SK-N-SH (cell line): ENCODE data around the gene DAGLA.

Source experiments
- CTCF ChIP-seq: fragments of 200-600 bp; sonication (generic); IDR thresholded peaks from 2 replicates; pipeline ENCODE4 v1.6.1; 2017; ENCODE audit warnings: antibody characterized with exemption, mild to moderate bottlenecking, moderate library complexity
- EP300 ChIP-seq, 2 experiments: IDR thresholded peaks; 2 replicates each; pipeline versions ENCODE4 v1.4.0 to v1.6.1; 2012; ENCODE audit warnings: borderline replicate concordance in 1 of 2, low read depth in 1 of 2, low read length in 1 of 2
- MAX ChIP-seq: IDR thresholded peaks from 2 replicates; pipeline ENCODE4 v1.4.0; 2012; ENCODE audit warnings: low read depth
- POLR2AphosphoS5 ChIP-seq: IDR thresholded peaks from 2 replicates; pipeline ENCODE4 v1.6.1; 2012; ENCODE audit warnings: low read depth, low read length
- RAD21 ChIP-seq: IDR thresholded peaks from 2 replicates; pipeline ENCODE4 v1.6.1; 2012; ENCODE audit warnings: mild to moderate bottlenecking, low read length
- RFX5 ChIP-seq: IDR thresholded peaks from 2 replicates; pipeline ENCODE4 v1.6.1; 2012; ENCODE audit warnings: mild to moderate bottlenecking, improper control_type of control experiment, low read length
- RXRA ChIP-seq: IDR thresholded peaks from 2 replicates; pipeline ENCODE4 v1.4.0; 2012; ENCODE audit warnings: low read depth, mild to moderate bottlenecking, borderline replicate concordance
- SIN3A ChIP-seq: IDR thresholded peaks from 2 replicates; pipeline ENCODE4 v1.6.1; 2012; ENCODE audit warnings: low read depth, mild to moderate bottlenecking, low read length, moderate library complexity, borderline replicate concordance
- SMC3 ChIP-seq: IDR thresholded peaks from 2 replicates; pipeline ENCODE4 v1.6.1; 2012; ENCODE audit warnings: low read depth, low read length, improper control_type of control experiment
- TCF12 ChIP-seq: IDR thresholded peaks from 2 replicates; pipeline ENCODE4 v1.4.0; 2012
- YY1 ChIP-seq: IDR thresholded peaks from 2 replicates; pipeline ENCODE4 v1.4.0; 2012; ENCODE audit warnings: low read depth, mild to moderate bottlenecking
- ZBTB33 ChIP-seq: IDR thresholded peaks from 2 replicates; pipeline ENCODE4 v1.4.0; 2012; ENCODE audit warnings: low read depth, borderline replicate concordance

- TF ChIP-seq ZBTB33, result no peak
- no peak for TF ChIP-seq YY1
- TF ChIP-seq MAX, result no peak
- TF ChIP-seq CTCF, result no peak
- no peak for TF ChIP-seq SIN3A
- no peak for TF ChIP-seq POLR2AphosphoS5
- TF ChIP-seq RAD21, result no peak
- no peak for TF ChIP-seq RXRA
- no peak for TF ChIP-seq EP300 (IDR thresholded peaks at IDR 0.05; ENCODE audit: borderline replicate concordance in 1 of 2, low read depth in 1 of 2, low read length in 1 of 2)
- no peak for TF ChIP-seq TCF12
- TF ChIP-seq RFX5, result no peak
- TF ChIP-seq SMC3, result no peak
Measured at GRCh38 chr11:61751384-61751783, 71.2 kb downstream of the DAGLA start.
